Measurements from ENCODE around the gene ZNF700.
"Not testable (repeated sequence)": the region's sequence is repeated elsewhere in the genome, so short reads cannot be mapped to it uniquely, and the experiment has no call there.

Gene ZNF700

GRCh38 chr19:11924886-11925650 lies at the start of gene ZNF700:
Gene ZNF700 (plus strand): TSS chr19:11925107. CDS start chr19:11925211, 104 bp downstream.
- DNase-seq (ENCODE audit: low read depth) = peak; percentile 84
- H3K4me3 ChIP-seq (ENCODE audit: low read depth, low read length) = peak within 1 kb of the TSS; percentile 93
- TF ChIP-seq, protein P1, sequence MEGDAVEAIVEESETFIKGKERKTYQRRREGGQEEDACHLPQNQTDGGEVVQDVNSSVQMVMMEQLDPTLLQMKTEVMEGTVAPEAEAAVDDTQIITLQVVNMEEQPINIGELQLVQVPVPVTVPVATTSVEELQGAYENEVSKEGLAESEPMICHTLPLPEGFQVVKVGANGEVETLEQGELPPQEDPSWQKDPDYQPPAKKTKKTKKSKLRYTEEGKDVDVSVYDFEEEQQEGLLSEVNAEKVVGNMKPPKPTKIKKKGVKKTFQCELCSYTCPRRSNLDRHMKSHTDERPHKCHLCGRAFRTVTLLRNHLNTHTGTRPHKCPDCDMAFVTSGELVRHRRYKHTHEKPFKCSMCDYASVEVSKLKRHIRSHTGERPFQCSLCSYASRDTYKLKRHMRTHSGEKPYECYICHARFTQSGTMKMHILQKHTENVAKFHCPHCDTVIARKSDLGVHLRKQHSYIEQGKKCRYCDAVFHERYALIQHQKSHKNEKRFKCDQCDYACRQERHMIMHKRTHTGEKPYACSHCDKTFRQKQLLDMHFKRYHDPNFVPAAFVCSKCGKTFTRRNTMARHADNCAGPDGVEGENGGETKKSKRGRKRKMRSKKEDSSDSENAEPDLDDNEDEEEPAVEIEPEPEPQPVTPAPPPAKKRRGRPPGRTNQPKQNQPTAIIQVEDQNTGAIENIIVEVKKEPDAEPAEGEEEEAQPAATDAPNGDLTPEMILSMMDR (IDR thresholded peaks at IDR 0.05; ENCODE audit: control insufficient read depth, extremely low read depth, insufficient read depth) = no peak

DNA sequence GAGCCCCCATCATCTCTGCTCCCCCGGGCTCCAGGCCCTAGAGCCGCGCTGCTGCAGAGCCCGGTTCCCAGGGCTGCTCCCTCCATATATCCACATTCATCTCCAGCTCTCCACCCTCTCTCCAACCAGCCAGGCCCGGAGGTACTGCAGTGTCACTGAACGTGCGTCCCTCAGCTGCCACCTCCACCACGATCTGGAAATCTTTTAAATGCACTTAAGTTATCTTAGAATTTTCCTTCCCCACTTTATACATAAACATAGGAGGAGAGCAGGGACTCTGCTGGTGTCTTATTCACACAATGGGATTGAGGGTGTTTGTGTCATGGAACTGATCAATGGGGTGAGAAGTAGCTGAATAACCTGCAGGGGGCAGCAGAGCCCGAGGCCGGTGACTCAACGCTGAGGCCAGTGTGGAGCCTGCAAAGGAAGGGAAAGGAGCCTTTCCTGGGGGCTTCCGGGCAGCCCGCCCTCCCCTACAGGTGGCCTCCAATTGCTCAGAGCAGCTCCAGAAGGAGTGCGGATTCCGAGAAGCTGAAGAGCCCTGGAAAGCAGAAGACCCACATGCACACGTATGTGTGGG lies 45.1 kb upstream of the ZNF700 start:
- not testable (repeated sequence) for H3K4me3 ChIP-seq (ENCODE audit: low read depth, low read length); DNase-seq (ENCODE audit: low read depth)

DNA sequence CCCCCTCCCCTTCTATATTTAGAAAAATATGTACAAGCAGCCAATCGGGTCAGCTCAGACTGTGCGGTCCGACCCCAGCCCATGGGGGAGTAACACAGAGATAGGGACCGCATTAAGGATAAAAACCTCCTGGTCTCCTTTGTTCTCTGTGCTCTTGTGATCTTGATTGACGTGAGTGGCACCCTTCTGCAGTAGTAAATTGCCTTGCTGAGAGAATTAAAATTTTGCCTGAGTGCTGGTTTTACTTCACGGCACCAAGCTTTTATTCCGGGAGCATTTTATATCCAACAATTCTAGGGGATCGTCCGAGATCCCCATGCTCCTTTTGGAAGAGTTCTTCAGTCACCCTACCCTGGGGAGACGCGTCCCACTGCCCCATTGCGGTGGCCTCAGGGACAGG lies 44.3 kb upstream of the ZNF700 start:
- no peak for DNase-seq (ENCODE audit: low read depth)
- TF ChIP-seq, protein P1 (IDR thresholded peaks at IDR 0.05; ENCODE audit: control insufficient read depth, extremely low read depth, insufficient read depth) = no peak

DNA sequence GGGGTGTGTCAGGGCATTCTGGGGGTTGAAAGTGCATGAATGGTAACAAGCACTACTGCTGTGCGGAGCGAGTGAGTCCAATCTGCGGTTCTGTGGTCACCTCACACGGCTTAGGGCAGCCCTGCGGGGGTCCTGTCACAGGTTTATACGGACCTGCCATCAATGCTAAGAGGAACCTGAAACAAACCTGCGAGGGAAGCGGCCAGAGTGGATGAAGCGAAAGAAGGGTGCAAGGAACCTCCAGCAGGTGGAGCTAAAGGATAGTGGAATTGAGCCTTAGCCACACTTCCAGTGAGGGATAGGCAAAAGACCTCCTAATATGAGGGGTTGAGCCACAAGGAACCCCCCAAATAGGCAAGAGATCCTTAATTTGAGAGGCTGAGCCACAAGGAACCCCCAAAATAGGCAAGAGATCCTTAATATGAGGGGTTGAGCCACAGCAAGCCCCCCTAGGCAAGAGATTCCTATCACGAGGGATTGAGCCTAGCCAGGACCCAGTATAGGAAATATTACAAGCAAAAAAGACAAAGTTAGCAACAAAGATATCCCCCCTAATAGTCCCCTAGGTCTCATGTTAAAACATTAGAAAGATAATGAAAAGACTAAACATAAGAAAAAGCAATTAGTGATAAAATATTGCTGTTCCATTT lies 43.6 kb upstream of the ZNF700 start:
- peak; percentile 23 for DNase-seq (ENCODE audit: low read depth)
- H3K4me3 ChIP-seq (ENCODE audit: low read depth, low read length) = no peak overlapping the region
- TF ChIP-seq, protein P1 (IDR thresholded peaks at IDR 0.05; ENCODE audit: control insufficient read depth, extremely low read depth, insufficient read depth) = peak; percentile 87

More for the DNA sequence above, 44.3 kb upstream of the ZNF700 start:
- H3K4me3 ChIP-seq (ENCODE audit: low read depth, low read length) = no peak overlapping the region

DNA sequence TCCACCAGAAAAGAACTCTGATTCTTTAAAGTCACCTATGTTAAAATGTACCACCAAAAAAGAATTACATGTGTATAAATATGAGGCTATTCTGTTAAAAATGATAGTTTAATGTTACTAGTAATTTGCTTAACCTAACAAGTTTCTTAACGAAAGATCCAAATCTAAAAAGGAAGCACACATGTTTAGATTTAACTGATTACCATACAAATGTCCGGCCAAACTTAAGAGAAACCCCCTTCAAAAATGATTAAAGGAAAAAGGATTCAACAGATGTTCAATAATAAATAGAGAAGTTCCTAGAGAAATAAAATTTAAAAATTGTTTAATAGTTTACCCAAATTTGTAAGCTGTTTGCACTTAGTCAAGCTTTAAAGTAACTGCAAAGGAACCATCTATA lies 42.3 kb upstream of the ZNF700 start:
- TF ChIP-seq, protein P1 (IDR thresholded peaks at IDR 0.05; ENCODE audit: control insufficient read depth, extremely low read depth, insufficient read depth) = no peak
- DNase-seq (ENCODE audit: low read depth) = no peak
- H3K4me3 ChIP-seq (ENCODE audit: low read depth, low read length) = no peak overlapping the region

GRCh38 chr19:11887234-11887610 lies 37.7 kb upstream of the ZNF700 start:
- no peak overlapping the region for H3K4me3 ChIP-seq (ENCODE audit: low read depth, low read length)
- no peak for DNase-seq (ENCODE audit: low read depth)
- TF ChIP-seq, protein P1 (IDR thresholded peaks at IDR 0.05; ENCODE audit: control insufficient read depth, extremely low read depth, insufficient read depth) = no peak

Data from LNCaP clone FGC (cell line).